SJSA1 (cell line): Measurements from ENCODE around the gene TBC1D22A. TPM values are rescaled to one million over a fixed set of nuclear protein-coding genes. Genes with fewer than 3 reads are reported as not detected.

ENCODE experiments used
- DNase-seq, 2 experiments: peaks; one replicate each; pipeline ENCODE4 v3.0.0-alpha.2; 2015 to 2020; ENCODE audit warnings: low spot score in 2 of 2, low read depth in 1 of 2
- H3K27ac ChIP-seq: fragments of 250-450 bp; sonication (Bioruptor Pico); 2 replicates; pipeline ENCODE4 v1.5.1; 2020; ENCODE audit warnings: mild to moderate bottlenecking, moderate library complexity
- H3K27me3 ChIP-seq: fragments of 250-450 bp; sonication (Bioruptor Pico); replicated peaks from 2 replicates; pipeline ENCODE4 v1.5.1; 2020; ENCODE audit warnings: mild to moderate bottlenecking, moderate library complexity
- H3K36me3 ChIP-seq: fragments of 250-450 bp; sonication (Bioruptor Pico); 2 replicates; pipeline ENCODE4 v1.5.1; 2020; ENCODE audit warnings: mild to moderate bottlenecking
- H3K4me1 ChIP-seq: fragments of 250-450 bp; sonication (Bioruptor Pico); replicated peaks from 2 replicates; pipeline ENCODE4 v1.6.1; 2021; ENCODE audit warnings: mild to moderate bottlenecking
- H3K4me3 ChIP-seq: fragments of 250-450 bp; sonication (Bioruptor Pico); 2 replicates; pipeline ENCODE4 v1.5.1; 2020; ENCODE audit warnings: mild to moderate bottlenecking
- H3K9me3 ChIP-seq: fragments of 250-450 bp; sonication (Bioruptor Pico); replicated peaks from 2 replicates; pipeline ENCODE4 v1.5.1; 2020; ENCODE audit warnings: mild to moderate bottlenecking
- total RNA-seq: library from RNA; depleted of rRNA; stranded (reverse); fragments of >200 nt; shearing (Covaris generic); gene quantifications from 2 replicates; pipeline ENCODE4 v1.2.3, GENCODE V29; 2014

Gene TBC1D22A
- total RNA-seq, 1 experiment from 2014 or later: 10.5 TPM

GRCh38 chr22:47195484-47196165 lies 433.2 kb downstream of the TBC1D22A start:
- Histone ChIP-seq H3K9me3 (no peaks in the 10 kb centered on the region), H3K27me3 (no peaks in the 10 kb centered on the region), H3K4me3 (no peak overlapping the region), H3K27ac (no peak overlapping the region), H3K36me3 (no peaks in the 10 kb centered on the region), H3K4me1 (no peaks in the 10 kb centered on the region)
- peak in 1 of 2 experiments; percentile 37 for DNase-seq

GRCh38 chr22:47196166-47196849 lies 433.9 kb downstream of the TBC1D22A start:
- Histone ChIP-seq H3K27ac (no peak overlapping the region), H3K27me3 (no peaks in the 10 kb centered on the region)

GRCh38 chr22:47196881-47197772 lies 434.7 kb downstream of the TBC1D22A start:
- Histone ChIP-seq H3K27ac (no peak overlapping the region), H3K4me3 (no peak overlapping the region), H3K36me3 (no peaks in the 10 kb centered on the region), H3K4me1 (no peaks in the 10 kb centered on the region), H3K27me3 (no peaks in the 10 kb centered on the region), H3K9me3 (no peaks in the 10 kb centered on the region)
- DNase-seq: peak in 1 of 2 experiments; percentile 39

More at GRCh38 chr22:47196166-47196849, 433.9 kb downstream of the TBC1D22A start:
- Histone ChIP-seq H3K36me3 (no peaks in the 10 kb centered on the region), H3K9me3 (no peaks in the 10 kb centered on the region), H3K4me1 (no peaks in the 10 kb centered on the region), H3K4me3 (no peak overlapping the region)
- DNase-seq: no peak

GRCh38 chr22:47197773-47198500 lies 435.5 kb downstream of the TBC1D22A start:
- Histone ChIP-seq H3K4me3 (no peak overlapping the region), H3K9me3 (no peaks in the 10 kb centered on the region), H3K36me3 (no peaks in the 10 kb centered on the region), H3K4me1 (no peaks in the 10 kb centered on the region), H3K27me3 (no peaks in the 10 kb centered on the region), H3K27ac (no peak overlapping the region)
- DNase-seq: peak in 1 of 2 experiments; percentile 40

GRCh38 chr22:47198801-47199251 lies 436.4 kb downstream of the TBC1D22A start:
- Histone ChIP-seq H3K4me3 (no peak overlapping the region), H3K27ac (no peak overlapping the region), H3K27me3 (no peaks in the 10 kb centered on the region), H3K36me3 (no peaks in the 10 kb centered on the region), H3K9me3 (no peaks in the 10 kb centered on the region), H3K4me1 (no peaks in the 10 kb centered on the region)
- peak in 1 of 2 experiments; percentile 42 for DNase-seq

- DNase-seq: peak in 1 of 2 experiments; percentile 40
- Histone ChIP-seq H3K27me3 (no peaks in the 10 kb centered on the region), H3K4me1 (no peaks in the 10 kb centered on the region), H3K9me3 (no peaks in the 10 kb centered on the region), H3K36me3 (no peaks in the 10 kb centered on the region), H3K4me3 (no peak overlapping the region), H3K27ac (no peak overlapping the region)
Measured at GRCh38 chr22:47199261-47199978, 437.0 kb downstream of the TBC1D22A start.

- H3K9me3 ChIP-seq: no peaks in the 10 kb centered on the region
- H3K36me3 ChIP-seq: no peaks in the 10 kb centered on the region
- no peaks in the 10 kb centered on the region for H3K4me1 ChIP-seq
- no peak overlapping the region for H3K4me3 ChIP-seq
- no peak for DNase-seq
- no peaks in the 10 kb centered on the region for H3K27me3 ChIP-seq
- no peak overlapping the region for H3K27ac ChIP-seq
Measured at GRCh38 chr22:47199979-47200272, 437.5 kb downstream of the TBC1D22A start.

- Histone ChIP-seq H3K27ac (no peak overlapping the region), H3K9me3 (no peaks in the 10 kb centered on the region), H3K27me3 (no peaks in the 10 kb centered on the region), H3K4me3 (no peak overlapping the region), H3K36me3 (no peaks in the 10 kb centered on the region), H3K4me1 (no peaks in the 10 kb centered on the region)
- no peak for DNase-seq
Measured at GRCh38 chr22:47200273-47201051, 438.0 kb downstream of the TBC1D22A start.

- Histone ChIP-seq H3K27me3 (no peaks in the 10 kb centered on the region), H3K9me3 (no peaks in the 10 kb centered on the region), H3K27ac (no peak overlapping the region), H3K36me3 (no peaks in the 10 kb centered on the region), H3K4me3 (no peak overlapping the region), H3K4me1 (no peaks in the 10 kb centered on the region)
- DNase-seq: no peak
Measured at GRCh38 chr22:47201186-47201995, 438.9 kb downstream of the TBC1D22A start.

GRCh38 chr22:47201996-47202818 lies 439.8 kb downstream of the TBC1D22A start:
- no peak overlapping the region for H3K27ac ChIP-seq
- H3K4me1 ChIP-seq: no peaks in the 10 kb centered on the region
- H3K27me3 ChIP-seq: no peaks in the 10 kb centered on the region
- no peaks in the 10 kb centered on the region for H3K36me3 ChIP-seq
- H3K4me3 ChIP-seq: no peak overlapping the region
- peak in 1 of 2 experiments; percentile 43 for DNase-seq
- H3K9me3 ChIP-seq: no peaks in the 10 kb centered on the region

- Histone ChIP-seq H3K4me3 (no peak overlapping the region), H3K27ac (no peak overlapping the region), H3K4me1 (no peaks in the 10 kb centered on the region), H3K9me3 (no peaks in the 10 kb centered on the region), H3K36me3 (no peaks in the 10 kb centered on the region), H3K27me3 (no peaks in the 10 kb centered on the region)
- DNase-seq: no peak
Measured at GRCh38 chr22:47202819-47203553, 440.5 kb downstream of the TBC1D22A start.
